ENCODE results near the gene SLC7A4.

DNA sequence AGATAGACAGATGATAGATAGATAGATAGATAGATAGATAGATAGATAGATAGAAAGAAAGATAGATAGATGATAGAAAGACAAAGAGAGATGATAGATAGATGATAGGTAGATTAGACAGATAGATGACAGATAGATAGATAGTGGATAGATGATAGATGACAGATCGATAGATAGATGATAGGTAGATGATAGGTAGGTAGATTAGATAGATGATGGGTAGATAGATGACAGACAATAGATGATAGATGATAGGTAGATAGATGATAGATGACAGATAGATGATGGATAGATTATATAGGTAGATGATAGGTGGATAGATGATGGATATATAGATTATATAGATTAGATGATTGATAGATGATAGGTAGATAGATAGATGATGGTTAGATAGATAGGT lies 46.0 kb downstream of the SLC7A4 start:
- TF ChIP-seq EZH2 (IDR thresholded peaks at IDR 0.05) (no peak), POLR2AphosphoS5 (IDR thresholded peaks at IDR 0.05; ENCODE audit: borderline replicate concordance, low read depth, low read length) (no peak), FOXP2 (optimal IDR thresholded peaks at IDR 0.05; ENCODE audit: control extremely low read depth, extremely low read length, insufficient read depth) (no peak)

Data from SK-N-MC (cell line).